GM13977 (cell line): Measurements from ENCODE around the gene LZTR1.

Experiments
- DNase-seq: peaks from one replicate; pipeline ENCODE4 v3.0.0; 2012; ENCODE audit warnings: low spot score
- CTCF ChIP-seq: IDR thresholded peaks from 2 replicates; pipeline ENCODE4 v1.5.1; 2012; ENCODE audit warnings: mild to moderate bottlenecking, control low read depth; ENCODE audit not compliant: insufficient read depth; ENCODE audit errors: extremely low read depth, missing control alignments
- in situ Hi-C: fragments of 300-500 bp; cut with MboI; formaldehyde crosslinking; loops from one replicate; pipeline ENCODE4 v1.12.0; 2022; ENCODE audit warnings: low sequenced_read_pairs, low pct_unique_long_range_greater_than_20kb, mixed read lengths, inconsistent platforms; ENCODE audit not compliant: unreplicated experiment

Gene LZTR1

GRCh38 chr22:21022507-21022906 is 40.4 kb downstream of the LZTR1 start:
- no peak for TF ChIP-seq CTCF
- no peak for DNase-seq
- in situ Hi-C loops = no loop called here

- in situ Hi-C loops = no loop called here
- TF ChIP-seq CTCF = peak; percentile 9
- no peak for DNase-seq
These were observed 41.0 kb downstream of the LZTR1 start for GRCh38 chr22:21022955-21023614.

- DNase-seq = no peak
- in situ Hi-C loops = no loop called here
- no peak for TF ChIP-seq CTCF
These were observed 43.2 kb downstream of the LZTR1 start for GRCh38 chr22:21025266-21025665.

- no peak for TF ChIP-seq CTCF
- DNase-seq = no peak
- in situ Hi-C loops = no loop called here
These were observed 44.0 kb downstream of the LZTR1 start for GRCh38 chr22:21025763-21026755.

GRCh38 chr22:21026783-21027692 is 44.9 kb downstream of the LZTR1 start:
- in situ Hi-C loops = no loop called here
- DNase-seq = no peak
- TF ChIP-seq CTCF = no peak
